SH-SY5Y (cell line): Measurements from ENCODE around the gene NUDT1.

Experiments used
- GATA2 ChIP-seq: IDR thresholded peaks from 2 replicates; pipeline ENCODE4 v1.6.1; 2011; ENCODE audit warnings: mild to moderate bottlenecking, low read depth, low read length
- GATA3 ChIP-seq: IDR thresholded peaks from 2 replicates; pipeline ENCODE4 v1.6.1; 2011; ENCODE audit warnings: low read depth, mild to moderate bottlenecking, low read length, moderate library complexity

DNA sequence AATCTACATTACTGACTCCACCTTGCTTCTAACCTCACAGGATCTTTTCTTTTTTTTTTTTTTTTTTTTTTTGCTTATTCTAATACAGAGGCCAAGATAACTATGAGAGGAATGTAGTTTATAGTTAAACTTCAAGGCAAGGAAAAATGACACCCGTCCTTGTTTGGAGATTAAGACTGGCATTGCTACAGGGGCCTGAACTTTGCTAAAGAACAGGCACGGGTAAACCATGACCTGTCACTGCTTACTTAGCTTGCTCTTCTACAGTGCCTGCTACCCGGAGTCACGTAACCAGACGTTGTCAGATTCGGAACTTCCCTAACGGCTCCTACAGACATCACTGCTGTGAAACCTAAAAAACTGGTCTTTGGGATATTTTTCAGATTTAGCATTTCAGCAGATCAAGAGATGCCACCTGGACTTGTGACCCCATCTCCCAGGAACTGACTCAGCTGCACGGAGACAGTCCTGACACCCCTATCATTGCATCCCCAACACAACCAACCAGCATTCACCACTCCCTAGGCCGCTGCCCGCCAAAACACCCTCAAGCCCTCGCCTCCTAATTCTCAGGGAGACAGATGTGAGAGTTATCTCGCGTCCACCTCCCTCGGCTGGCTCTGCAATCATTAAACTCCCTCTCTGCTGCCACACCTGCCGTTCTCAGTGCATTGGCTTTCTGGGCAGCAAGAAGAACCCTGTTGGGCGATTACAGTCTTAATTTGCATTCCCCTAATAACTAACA, 36.8 kb upstream of the NUDT1 start:
- TF ChIP-seq GATA3: no peak
- no peak for TF ChIP-seq GATA2
